IPS-15b (cell line): ENCODE results near the gene SLC37A3.
"Not testable (repeated sequence)": the region's sequence is repeated elsewhere in the genome, so short reads cannot be mapped to it uniquely, and the experiment has no call there.

Source experiments
- H3K27me3 ChIP-seq: one replicate; pipeline ENCODE4 v1.6.1; 2013; ENCODE audit warnings: low read length; ENCODE audit not compliant: control insufficient read depth, insufficient read depth
- H3K36me3 ChIP-seq: one replicate; pipeline ENCODE4 v1.6.1; 2013; ENCODE audit warnings: low read length; ENCODE audit not compliant: control insufficient read depth, insufficient read depth
- H3K4me1 ChIP-seq: one replicate; pipeline ENCODE4 v1.6.1; 2013; ENCODE audit warnings: mild to moderate bottlenecking, low read length; ENCODE audit not compliant: control insufficient read depth, insufficient read depth
- H3K4me3 ChIP-seq: one replicate; pipeline ENCODE4 v1.5.1; 2013; ENCODE audit warnings: low read depth, low read length
- H3K9ac ChIP-seq: one replicate; pipeline ENCODE4 v1.6.1; 2013; ENCODE audit warnings: low read depth, mild to moderate bottlenecking, low read length
- H3K9me3 ChIP-seq: one replicate; pipeline ENCODE4 v1.6.1; 2013; ENCODE audit warnings: mild to moderate bottlenecking, low read length; ENCODE audit not compliant: control insufficient read depth, insufficient read depth

The SLC37A3 gene

GRCh38 chr7:140334341-140335057 is 63.8 kb downstream of the SLC37A3 start:
- no peaks in the 10 kb centered on the region for H3K4me1 ChIP-seq
- H3K27me3 ChIP-seq, result no peaks in the 10 kb centered on the region
- H3K9me3 ChIP-seq, result no peaks in the 10 kb centered on the region
- no peak overlapping the region for H3K4me3 ChIP-seq
- peaks cover 5% of the 10 kb centered on the region for H3K36me3 ChIP-seq
- H3K9ac ChIP-seq, result no peak overlapping the region

GRCh38 chr7:140333686-140334085 is 64.6 kb downstream of the SLC37A3 start:
- Histone ChIP-seq H3K4me3 (no peak overlapping the region), H3K4me1 (no peaks in the 10 kb centered on the region), H3K9ac (no peak overlapping the region), H3K27me3 (no peaks in the 10 kb centered on the region), H3K9me3 (no peaks in the 10 kb centered on the region), H3K36me3 (peaks cover 5% of the 10 kb centered on the region)

- H3K36me3 ChIP-seq, result peaks cover 5% of the 10 kb centered on the region
- no peak overlapping the region for H3K4me3 ChIP-seq
- H3K9ac ChIP-seq, result no peak overlapping the region
- no peaks in the 10 kb centered on the region for H3K4me1 ChIP-seq
- H3K27me3 ChIP-seq, result no peaks in the 10 kb centered on the region
- no peaks in the 10 kb centered on the region for H3K9me3 ChIP-seq
Measured at GRCh38 chr7:140333223-140333622, 65.1 kb downstream of the SLC37A3 start.

- no peaks in the 10 kb centered on the region for H3K4me1 ChIP-seq
- H3K9ac ChIP-seq, result no peak overlapping the region
- peaks cover 1% of the 10 kb centered on the region for H3K36me3 ChIP-seq
Measured at GRCh38 chr7:140330595-140330994, 67.7 kb downstream of the SLC37A3 start.

GRCh38 chr7:140330128-140330527 is 68.2 kb downstream of the SLC37A3 start:
- Histone ChIP-seq H3K4me1 (no peaks in the 10 kb centered on the region), H3K4me3 (no peak overlapping the region), H3K9me3 (no peaks in the 10 kb centered on the region), H3K27me3 (no peaks in the 10 kb centered on the region), H3K9ac (no peak overlapping the region), H3K36me3 (no peaks in the 10 kb centered on the region)

More at GRCh38 chr7:140330595-140330994, 67.7 kb downstream of the SLC37A3 start:
- Histone ChIP-seq H3K4me3 (no peak overlapping the region), H3K27me3 (no peaks in the 10 kb centered on the region), H3K9me3 (no peaks in the 10 kb centered on the region)

- Histone ChIP-seq H3K4me1 (peaks cover 13% of the 10 kb centered on the region), H3K27me3 (no peaks in the 10 kb centered on the region), H3K9me3 (no peaks in the 10 kb centered on the region), H3K9ac (no peak overlapping the region), H3K4me3 (no peak overlapping the region), H3K36me3 (no peaks in the 10 kb centered on the region)
Measured at GRCh38 chr7:140327261-140327661, 71.1 kb downstream of the SLC37A3 start.

GRCh38 chr7:140326116-140326928 is 72.0 kb downstream of the SLC37A3 start:
- no peak overlapping the region for H3K4me3 ChIP-seq
- no peaks in the 10 kb centered on the region for H3K9me3 ChIP-seq
- peaks cover 13% of the 10 kb centered on the region for H3K4me1 ChIP-seq
- H3K27me3 ChIP-seq, result no peaks in the 10 kb centered on the region
- H3K36me3 ChIP-seq, result no peaks in the 10 kb centered on the region
- H3K9ac ChIP-seq, result no peak overlapping the region

- H3K27me3 ChIP-seq, result no peaks in the 10 kb centered on the region
- peaks cover 13% of the 10 kb centered on the region for H3K4me1 ChIP-seq
- H3K4me3 ChIP-seq, result no peak overlapping the region
- no peak overlapping the region for H3K9ac ChIP-seq
- no peaks in the 10 kb centered on the region for H3K36me3 ChIP-seq
- H3K9me3 ChIP-seq, result no peaks in the 10 kb centered on the region
Measured at GRCh38 chr7:140325600-140325999, 72.7 kb downstream of the SLC37A3 start.

GRCh38 chr7:140324714-140325113 is 73.6 kb downstream of the SLC37A3 start:
- Histone ChIP-seq H3K4me1 (peaks cover 13% of the 10 kb centered on the region), H3K27me3 (no peaks in the 10 kb centered on the region), H3K4me3 (no peak overlapping the region)

GRCh38 chr7:140322759-140323158 is 75.6 kb downstream of the SLC37A3 start:
- peak overlapping the region; percentile 20 for H3K4me3 ChIP-seq
- H3K9ac ChIP-seq, result peak overlapping the region; percentile 70
- H3K9me3 ChIP-seq, result no peaks in the 10 kb centered on the region
- no peaks in the 10 kb centered on the region for H3K36me3 ChIP-seq
- H3K4me1 ChIP-seq, result peaks cover 13% of the 10 kb centered on the region
- H3K27me3 ChIP-seq, result no peaks in the 10 kb centered on the region

More at GRCh38 chr7:140324714-140325113, 73.6 kb downstream of the SLC37A3 start:
- no peaks in the 10 kb centered on the region for H3K9me3 ChIP-seq
- no peaks in the 10 kb centered on the region for H3K36me3 ChIP-seq
- H3K9ac ChIP-seq, result no peak overlapping the region

GRCh38 chr7:140320078-140320477 is 78.3 kb downstream of the SLC37A3 start:
- H3K4me1 ChIP-seq, result peaks cover 13% of the 10 kb centered on the region

GRCh38 chr7:140317999-140318398 is 80.3 kb downstream of the SLC37A3 start:
- H3K9me3 ChIP-seq, result no peaks in the 10 kb centered on the region
- H3K9ac ChIP-seq, result no peak overlapping the region
- H3K4me3 ChIP-seq, result no peak overlapping the region
- H3K27me3 ChIP-seq, result no peaks in the 10 kb centered on the region
- no peaks in the 10 kb centered on the region for H3K36me3 ChIP-seq
- peaks cover 6% of the 10 kb centered on the region for H3K4me1 ChIP-seq

More at GRCh38 chr7:140320078-140320477, 78.3 kb downstream of the SLC37A3 start:
- not testable (repeated sequence) for H3K4me3 ChIP-seq, H3K9ac ChIP-seq, H3K27me3 ChIP-seq, H3K9me3 ChIP-seq, H3K36me3 ChIP-seq
